ENCODE data around the gene LTBP4. TPM values are rescaled to one million over a fixed set of nuclear protein-coding genes. Genes with fewer than 3 reads are reported as not detected.
A peak's percentile ranks its signal among the peaks of the same experiment; 100 is the strongest.
"Not testable (repeated sequence)": the region's sequence is repeated elsewhere in the genome, so short reads cannot be mapped to it uniquely, and the experiment has no call there.

LTBP4 gene
- total RNA-seq, 4 donors from 2014 or later: 134 to 276 (median 196) TPM

DNA sequence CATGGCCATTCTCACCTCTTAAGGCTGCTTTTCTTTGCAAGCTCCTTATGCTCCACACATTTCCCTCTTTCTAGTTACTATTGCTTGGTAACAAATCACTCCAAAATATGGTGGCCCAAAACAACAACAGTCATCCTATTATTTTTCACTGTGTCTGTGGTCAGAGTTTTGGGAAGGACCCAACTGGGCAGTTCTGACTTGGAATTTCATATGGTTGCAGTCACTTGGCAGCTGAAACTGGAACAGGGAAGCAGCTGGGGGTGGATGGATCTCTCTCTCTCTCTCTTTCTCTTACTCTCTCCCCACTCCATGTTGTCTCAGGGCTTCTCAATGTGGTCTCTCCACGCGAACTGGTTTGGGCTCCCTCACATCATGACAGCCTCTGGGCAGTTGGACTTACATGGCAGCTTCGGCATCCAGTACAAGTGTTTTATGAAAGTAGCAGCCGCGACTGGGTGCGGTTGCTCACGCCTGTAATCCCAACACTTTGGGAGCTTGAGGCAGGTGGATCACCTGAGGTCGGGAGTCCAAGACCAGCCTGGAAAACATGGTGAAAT, 49.7 kb downstream of the LTBP4 start:
- no peak for DNase-seq
- intact Hi-C loops (cut with DNase I): loop anchor here (10.0 kb wide), 1 partner anchor 484 kb away; no protein-coding TSS in a partner anchor
- TF ChIP-seq, protein P1, sequence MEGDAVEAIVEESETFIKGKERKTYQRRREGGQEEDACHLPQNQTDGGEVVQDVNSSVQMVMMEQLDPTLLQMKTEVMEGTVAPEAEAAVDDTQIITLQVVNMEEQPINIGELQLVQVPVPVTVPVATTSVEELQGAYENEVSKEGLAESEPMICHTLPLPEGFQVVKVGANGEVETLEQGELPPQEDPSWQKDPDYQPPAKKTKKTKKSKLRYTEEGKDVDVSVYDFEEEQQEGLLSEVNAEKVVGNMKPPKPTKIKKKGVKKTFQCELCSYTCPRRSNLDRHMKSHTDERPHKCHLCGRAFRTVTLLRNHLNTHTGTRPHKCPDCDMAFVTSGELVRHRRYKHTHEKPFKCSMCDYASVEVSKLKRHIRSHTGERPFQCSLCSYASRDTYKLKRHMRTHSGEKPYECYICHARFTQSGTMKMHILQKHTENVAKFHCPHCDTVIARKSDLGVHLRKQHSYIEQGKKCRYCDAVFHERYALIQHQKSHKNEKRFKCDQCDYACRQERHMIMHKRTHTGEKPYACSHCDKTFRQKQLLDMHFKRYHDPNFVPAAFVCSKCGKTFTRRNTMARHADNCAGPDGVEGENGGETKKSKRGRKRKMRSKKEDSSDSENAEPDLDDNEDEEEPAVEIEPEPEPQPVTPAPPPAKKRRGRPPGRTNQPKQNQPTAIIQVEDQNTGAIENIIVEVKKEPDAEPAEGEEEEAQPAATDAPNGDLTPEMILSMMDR (IDR thresholded peaks at IDR 0.05): no peak
- TF ChIP-seq POLR2A (IDR thresholded peaks at IDR 0.05): no peak
- H3K27ac ChIP-seq: peak overlapping the region in 1 of 3 donors; percentile 7
- peaks cover 10 to 23% of the 10 kb centered on the region in 2 donors for H3K4me1 ChIP-seq
- WGBS, 2 donors: 85 to 90% methylated on average over 8 of the region's 8 CpGs
- no peaks in the 10 kb centered on the region for H3K27me3 ChIP-seq
- no peaks in the 10 kb centered on the region for H3K36me3 ChIP-seq
- H3K4me3 ChIP-seq (replicated peaks in 1 of 3): no peak overlapping the region
- H3K9me3 ChIP-seq: no peaks in the 10 kb centered on the region

DNA sequence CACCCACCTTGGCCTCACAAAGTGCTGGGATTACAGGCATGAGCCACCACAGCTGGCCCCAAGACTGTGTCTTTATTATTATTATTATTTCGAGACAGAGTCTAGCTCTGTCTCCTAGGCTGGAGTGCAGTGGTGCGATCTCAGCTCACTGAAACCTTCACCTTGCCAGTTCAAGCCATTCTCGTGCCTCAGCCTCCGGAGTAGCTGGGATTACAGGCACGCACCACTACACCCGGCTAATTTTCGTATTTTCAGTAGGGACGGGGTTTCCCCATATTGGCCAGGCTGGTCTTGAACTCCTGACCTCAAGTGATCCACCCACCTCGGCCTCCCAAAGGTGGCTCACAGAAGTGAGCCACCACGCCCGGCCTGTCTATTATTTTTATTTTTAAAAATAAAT, 51.1 kb downstream of the LTBP4 start:
- intact Hi-C loops (cut with DNase I): loop anchor here (10.0 kb wide), 1 partner anchor 482 kb away; no protein-coding TSS in a partner anchor
- not testable (repeated sequence) for DNase-seq; H3K4me3 ChIP-seq (replicated peaks in 1 of 3); H3K27me3 ChIP-seq; H3K36me3 ChIP-seq; H3K9me3 ChIP-seq
- Histone ChIP-seq H3K4me1 (peaks cover 0 to 11% of the 10 kb centered on the region in 2 donors), H3K27ac (peak overlapping the region in 1 of 3 donors; percentile 7)
- 78 to 82% methylated on average over 11 of the region's 11 CpGs for WGBS, 2 donors

DNA sequence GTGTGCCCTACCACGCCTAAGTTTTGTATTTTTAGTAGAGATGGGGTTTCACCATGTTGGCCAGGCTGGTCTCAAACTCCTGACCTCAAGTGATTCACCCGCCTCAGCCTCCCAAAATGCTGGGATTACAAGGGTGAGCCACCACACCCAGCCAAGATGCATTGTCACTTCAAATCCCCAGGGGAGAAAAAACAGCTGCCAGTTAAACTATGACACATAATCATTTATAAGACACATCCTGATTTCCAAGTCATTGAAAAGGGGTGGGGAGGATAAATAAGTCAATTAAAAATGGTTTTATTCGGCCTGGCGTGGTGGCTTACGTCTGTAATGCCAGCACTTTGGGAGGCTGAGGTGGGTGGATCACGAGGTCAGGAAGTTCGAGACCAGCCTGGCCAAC, 54.5 kb downstream of the LTBP4 start:
- not testable (repeated sequence) for H3K27me3 ChIP-seq; H3K27ac ChIP-seq; DNase-seq; H3K9me3 ChIP-seq; H3K4me3 ChIP-seq (replicated peaks in 1 of 3); H3K36me3 ChIP-seq
- H3K4me1 ChIP-seq: peaks cover 0 to 11% of the 10 kb centered on the region in 2 donors
- intact Hi-C loops (cut with DNase I): loop anchor here (10.0 kb wide), 1 partner anchor 479 kb away; no protein-coding TSS in a partner anchor
- 84 to 90% methylated on average over 7 of the region's 7 CpGs for WGBS, 2 donors

DNA sequence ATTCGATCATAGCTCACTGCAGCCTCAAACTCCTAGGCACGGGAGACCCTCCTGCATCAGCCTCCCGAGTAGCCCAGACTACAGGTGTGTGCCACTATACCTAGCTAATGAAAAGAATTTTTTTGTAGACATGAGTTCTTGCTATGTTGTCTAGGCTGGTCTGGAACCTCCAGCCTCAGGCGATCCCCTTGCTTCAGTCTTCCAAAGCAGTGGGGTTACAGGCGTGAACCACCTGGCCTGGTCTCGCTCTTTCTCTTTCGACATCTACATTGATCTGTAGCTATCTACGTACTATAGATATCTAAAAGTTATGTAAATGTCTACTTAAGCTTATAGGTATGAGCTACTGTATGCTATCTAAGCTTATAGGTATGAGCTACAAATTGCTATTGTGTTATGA, 56.9 kb downstream of the LTBP4 start:
- no peak overlapping the region for H3K4me3 ChIP-seq (replicated peaks in 1 of 3)
- H3K27ac ChIP-seq: no peak overlapping the region
- no peak for TF ChIP-seq POLR2A (IDR thresholded peaks at IDR 0.05)
- TF ChIP-seq, protein P1 (IDR thresholded peaks at IDR 0.05): no peak
- peaks cover 0 to 4% of the 10 kb centered on the region in 2 donors for H3K4me1 ChIP-seq
- H3K9me3 ChIP-seq: no peaks in the 10 kb centered on the region
- intact Hi-C loops (cut with DNase I): loop anchor here (10.0 kb wide), 1 partner anchor 477 kb away; no protein-coding TSS in a partner anchor
- H3K27me3 ChIP-seq: no peaks in the 10 kb centered on the region
- no peak for DNase-seq
- no peaks in the 10 kb centered on the region for H3K36me3 ChIP-seq
- 97 to 98% methylated on average over 8 of the region's 8 CpGs for WGBS, 2 donors

DNA sequence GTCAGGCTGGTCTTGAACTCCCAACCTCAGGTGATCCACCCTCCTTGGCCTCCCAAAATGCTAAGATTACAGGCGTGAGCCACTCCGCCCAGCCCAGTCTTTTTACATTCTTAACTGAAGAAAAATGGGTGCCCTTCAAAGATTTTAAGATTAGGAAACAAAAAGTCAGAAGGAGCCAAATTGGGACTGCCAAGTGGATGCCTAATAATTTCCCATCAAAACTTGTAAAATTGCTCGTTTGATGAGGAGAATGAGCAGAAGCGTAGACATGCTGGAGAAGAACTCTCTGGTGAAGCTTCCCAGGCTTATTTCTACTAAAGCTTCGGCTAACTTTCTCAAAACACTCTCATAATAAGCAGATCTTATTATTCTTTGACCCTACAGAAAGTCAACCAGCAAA, 57.9 kb downstream of the LTBP4 start:
- no peak for TF ChIP-seq POLR2A (IDR thresholded peaks at IDR 0.05)
- TF ChIP-seq, protein P1 (IDR thresholded peaks at IDR 0.05): no peak
- Histone ChIP-seq H3K27ac (no peak overlapping the region), H3K27me3 (no peaks in the 10 kb centered on the region), H3K4me3 (replicated peaks in 1 of 3) (no peak overlapping the region), H3K4me1 (peaks cover 4 to 8% of the 10 kb centered on the region in 2 donors), H3K36me3 (no peaks in the 10 kb centered on the region), H3K9me3 (no peaks in the 10 kb centered on the region)
- WGBS, 2 donors: 85 to 87% methylated on average over 5 of the region's 5 CpGs
- intact Hi-C loops (cut with DNase I): loop anchor here (10.0 kb wide), 1 partner anchor 476 kb away; no protein-coding TSS in a partner anchor
- no peak for DNase-seq

DNA sequence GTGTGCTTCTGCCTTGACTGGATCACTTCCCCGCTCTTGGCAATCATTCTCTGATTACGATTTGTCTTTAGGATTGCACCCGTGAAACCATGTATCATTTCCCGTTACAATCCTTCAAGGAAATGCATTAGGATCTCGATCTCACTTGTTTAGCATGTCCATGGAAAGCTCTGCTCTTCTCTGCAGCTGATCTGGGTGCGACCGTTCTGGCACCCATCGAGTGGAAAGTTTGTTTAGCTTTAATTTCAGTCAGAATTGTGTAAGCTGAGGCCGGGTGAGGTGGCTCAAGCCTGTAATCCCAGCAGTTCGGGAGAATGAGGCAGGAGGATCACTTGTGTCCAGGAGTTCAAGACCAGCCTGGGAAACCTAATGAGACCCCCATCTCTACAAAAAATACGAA, 58.4 kb downstream of the LTBP4 start:
- Histone ChIP-seq H3K9me3 (no peaks in the 10 kb centered on the region), H3K4me1 (peaks cover 4 to 8% of the 10 kb centered on the region in 2 donors), H3K36me3 (no peaks in the 10 kb centered on the region), H3K27ac (no peak overlapping the region), H3K4me3 (replicated peaks in 1 of 3) (no peak overlapping the region), H3K27me3 (no peaks in the 10 kb centered on the region)
- intact Hi-C loops (cut with DNase I): loop anchor here (10.0 kb wide), 1 partner anchor 475 kb away; no protein-coding TSS in a partner anchor
- 82 to 84% methylated on average over 11 of the region's 11 CpGs for WGBS, 2 donors
- no peak for TF ChIP-seq POLR2A (IDR thresholded peaks at IDR 0.05)
- TF ChIP-seq, protein P1 (IDR thresholded peaks at IDR 0.05): no peak
- no peak for DNase-seq
